Astrocyte (in vitro differentiated cells and primary cell): ENCODE results near the gene MYRIP. TPM values are rescaled to one million over a fixed set of nuclear protein-coding genes. Genes with fewer than 3 reads are reported as not detected.

Source experiments
- DNase-seq: peaks from one replicate; pipeline ENCODE4 v3.0.0-alpha.2; 2010; ENCODE audit warnings: low read depth
- FAIRE-seq: peaks from 2 replicates; lab custom pipeline; 2011; peaks lifted over from hg19 to GRCh38; lab: Jason Lieb, UNC
- H2AFZ ChIP-seq: 2 replicates; pipeline ENCODE4 v1.6.0; 2012; ENCODE audit warnings: low read depth, low read length, inconsistent platforms
- H3K27ac ChIP-seq: 2 replicates; pipeline ENCODE4 v1.5.1; 2011; ENCODE audit warnings: low read depth, low read length, inconsistent platforms
- H3K27me3 ChIP-seq: 2 replicates; pipeline ENCODE4 v1.6.0; 2011; ENCODE audit warnings: low read length, inconsistent platforms; ENCODE audit not compliant: insufficient read depth
- H3K36me3 ChIP-seq: 2 replicates; pipeline ENCODE4 v1.5.1; 2011; ENCODE audit warnings: low read length, inconsistent platforms; ENCODE audit not compliant: insufficient read depth
- H3K4me1 ChIP-seq: 2 replicates; pipeline ENCODE4 v1.5.1; 2011; ENCODE audit warnings: low read length, inconsistent platforms; ENCODE audit not compliant: insufficient read depth
- H3K4me2 ChIP-seq: 2 replicates; pipeline ENCODE4 v1.6.0; 2012; ENCODE audit warnings: low read length, inconsistent platforms
- H3K4me3 ChIP-seq: 2 replicates; pipeline ENCODE4 v1.5.1; 2011; ENCODE audit warnings: low read depth, mild to moderate bottlenecking, low read length, inconsistent platforms; ENCODE audit not compliant: insufficient read depth
- H3K79me2 ChIP-seq: 2 replicates; pipeline ENCODE4 v1.6.0; 2012; ENCODE audit warnings: mild to moderate bottlenecking, low read length, inconsistent platforms; ENCODE audit not compliant: insufficient read depth
- H3K9ac ChIP-seq: 2 replicates; pipeline ENCODE4 v1.6.0; 2012; ENCODE audit warnings: mild to moderate bottlenecking, low read length, inconsistent platforms
- H3K9me3 ChIP-seq: 2 replicates; pipeline ENCODE4 v1.5.1; 2012; ENCODE audit warnings: low read depth, mild to moderate bottlenecking, low read length, inconsistent platforms; ENCODE audit not compliant: insufficient read depth
- H4K20me1 ChIP-seq: 2 replicates; pipeline ENCODE4 v1.6.0; 2012; ENCODE audit warnings: low read length, inconsistent platforms; ENCODE audit not compliant: insufficient read depth
- H3K27ac Mint-ChIP-seq: one replicate; pipeline ENCODE4 v1.8.0; 2021; ENCODE audit warnings: mild to moderate bottlenecking, mixed read lengths; ENCODE audit not compliant: unreplicated experiment
- H3K27me3 Mint-ChIP-seq: one replicate; pipeline ENCODE4 v1.8.0; 2021; ENCODE audit warnings: low read depth, mixed read lengths; ENCODE audit not compliant: unreplicated experiment
- H3K36me3 Mint-ChIP-seq: one replicate; pipeline ENCODE4 v1.8.0; 2021; ENCODE audit warnings: low read depth, mixed read lengths; ENCODE audit not compliant: unreplicated experiment
- H3K4me1 Mint-ChIP-seq: one replicate; pipeline ENCODE4 v1.8.0; 2021; ENCODE audit warnings: low read depth, mixed read lengths; ENCODE audit not compliant: unreplicated experiment
- H3K4me3 Mint-ChIP-seq: one replicate; pipeline ENCODE4 v1.8.0; 2021; ENCODE audit warnings: mild to moderate bottlenecking, moderate library complexity, mixed read lengths; ENCODE audit not compliant: unreplicated experiment
- H3K9me3 Mint-ChIP-seq: one replicate; pipeline ENCODE4 v1.8.0; 2021; ENCODE audit warnings: mild to moderate bottlenecking, mixed read lengths; ENCODE audit not compliant: unreplicated experiment
- EZH2 ChIP-seq: IDR thresholded peaks from 2 replicates; pipeline ENCODE4 v1.6.1; 2012; ENCODE audit warnings: mild to moderate bottlenecking, low read length, inconsistent platforms; ENCODE audit not compliant: insufficient read depth
- total RNA-seq: library from RNA; stranded (reverse); gene quantifications from 2 replicates; pipeline ENCODE4 v1.2.1, GENCODE V29; 2021
- TF ChIP-seq, protein P1 (sequence below): IDR thresholded peaks from 2 replicates; pipeline ENCODE4 v1.5.1; 2011; ENCODE audit warnings: low read depth, mild to moderate bottlenecking, inconsistent platforms, low read length, moderate library complexity; ENCODE audit not compliant: insufficient read depth

MYRIP gene
- total RNA-seq, 1 donor from 2014 or later = 0.07 TPM

DNA sequence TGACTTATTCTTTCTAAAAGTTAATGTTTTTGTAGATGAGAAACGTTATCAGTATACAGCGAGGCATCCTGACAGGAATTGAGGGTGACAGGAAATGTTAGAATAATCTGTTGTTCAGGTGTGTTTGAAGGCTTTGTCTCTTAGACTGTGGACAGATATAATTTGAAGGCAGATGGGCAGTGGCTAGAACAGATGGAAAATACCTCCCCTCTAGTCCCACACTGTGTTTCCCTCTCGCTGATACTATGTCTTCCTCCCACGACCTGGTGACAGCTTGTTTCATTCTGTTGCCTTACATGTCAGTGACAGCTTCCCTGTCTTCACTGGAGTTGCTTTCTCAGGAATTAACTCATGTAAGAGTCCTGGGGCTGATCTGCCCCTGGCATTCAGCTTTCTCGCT, 125.3 kb downstream of the MYRIP start:
- no peak for FAIRE-seq

DNA sequence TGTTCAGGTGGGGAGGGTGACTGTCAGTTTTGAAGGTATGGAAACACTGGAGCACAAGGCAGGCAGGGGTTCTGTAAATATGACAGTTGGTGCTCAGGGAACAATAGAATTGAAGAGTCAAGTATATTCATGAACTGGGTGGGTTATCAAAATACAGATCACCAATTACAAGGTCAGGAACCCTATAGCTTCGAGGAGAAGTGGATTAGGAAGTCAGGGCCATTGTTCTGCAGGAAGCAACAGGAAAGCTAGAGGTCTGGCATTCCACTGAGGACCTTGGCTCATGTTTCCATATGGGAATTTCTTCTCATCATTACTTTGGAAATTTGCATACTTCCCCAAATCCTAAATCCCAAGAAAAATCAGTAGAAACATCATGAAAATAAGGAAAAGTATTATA, 125.9 kb downstream of the MYRIP start:
- no peaks in the 10 kb centered on the region for H4K20me1 ChIP-seq
- no peak overlapping the region for H3K27ac ChIP-seq
- no peak overlapping the region for H3K9ac ChIP-seq
- H3K4me3 ChIP-seq = no peak overlapping the region
- H3K36me3 ChIP-seq = no peaks in the 10 kb centered on the region
- H3K9me3 ChIP-seq = no peaks in the 10 kb centered on the region
- H3K4me1 ChIP-seq = no peaks in the 10 kb centered on the region
- TF ChIP-seq, protein P1, sequence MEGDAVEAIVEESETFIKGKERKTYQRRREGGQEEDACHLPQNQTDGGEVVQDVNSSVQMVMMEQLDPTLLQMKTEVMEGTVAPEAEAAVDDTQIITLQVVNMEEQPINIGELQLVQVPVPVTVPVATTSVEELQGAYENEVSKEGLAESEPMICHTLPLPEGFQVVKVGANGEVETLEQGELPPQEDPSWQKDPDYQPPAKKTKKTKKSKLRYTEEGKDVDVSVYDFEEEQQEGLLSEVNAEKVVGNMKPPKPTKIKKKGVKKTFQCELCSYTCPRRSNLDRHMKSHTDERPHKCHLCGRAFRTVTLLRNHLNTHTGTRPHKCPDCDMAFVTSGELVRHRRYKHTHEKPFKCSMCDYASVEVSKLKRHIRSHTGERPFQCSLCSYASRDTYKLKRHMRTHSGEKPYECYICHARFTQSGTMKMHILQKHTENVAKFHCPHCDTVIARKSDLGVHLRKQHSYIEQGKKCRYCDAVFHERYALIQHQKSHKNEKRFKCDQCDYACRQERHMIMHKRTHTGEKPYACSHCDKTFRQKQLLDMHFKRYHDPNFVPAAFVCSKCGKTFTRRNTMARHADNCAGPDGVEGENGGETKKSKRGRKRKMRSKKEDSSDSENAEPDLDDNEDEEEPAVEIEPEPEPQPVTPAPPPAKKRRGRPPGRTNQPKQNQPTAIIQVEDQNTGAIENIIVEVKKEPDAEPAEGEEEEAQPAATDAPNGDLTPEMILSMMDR = no peak
- no peak for TF ChIP-seq EZH2
- Mint-ChIP-seq H3K27me3 (peaks cover 3% of the 10 kb centered on the region), H3K9me3 (peaks cover 3% of the 10 kb centered on the region), H3K4me1 (no peaks in the 10 kb centered on the region), H3K4me3 (no peak overlapping the region), H3K27ac (no peak overlapping the region), H3K36me3 (no peaks in the 10 kb centered on the region)
- no peak overlapping the region for H2AFZ ChIP-seq
- DNase-seq (no peak), FAIRE-seq (no peak)
- H3K27me3 ChIP-seq = no peaks in the 10 kb centered on the region
- H3K4me2 ChIP-seq = no peak overlapping the region
- no peaks in the 10 kb centered on the region for H3K79me2 ChIP-seq

More for the DNA sequence above, 125.3 kb downstream of the MYRIP start:
- Mint-ChIP-seq H3K9me3 (peaks cover 3% of the 10 kb centered on the region), H3K4me1 (no peaks in the 10 kb centered on the region), H3K27ac (no peak overlapping the region), H3K4me3 (no peak overlapping the region), H3K36me3 (no peaks in the 10 kb centered on the region), H3K27me3 (peaks cover 3% of the 10 kb centered on the region)
- no peak for TF ChIP-seq EZH2
- TF ChIP-seq, protein P1 = no peak
- DNase-seq = no peak
- H3K4me2 ChIP-seq = no peak overlapping the region
- no peaks in the 10 kb centered on the region for H3K27me3 ChIP-seq
- H4K20me1 ChIP-seq = no peaks in the 10 kb centered on the region
- no peaks in the 10 kb centered on the region for H3K36me3 ChIP-seq
- H3K79me2 ChIP-seq = no peaks in the 10 kb centered on the region
- no peak overlapping the region for H3K27ac ChIP-seq
- H2AFZ ChIP-seq = no peak overlapping the region
- H3K9me3 ChIP-seq = no peaks in the 10 kb centered on the region
- no peak overlapping the region for H3K4me3 ChIP-seq
- no peaks in the 10 kb centered on the region for H3K4me1 ChIP-seq
- H3K9ac ChIP-seq = no peak overlapping the region

DNA sequence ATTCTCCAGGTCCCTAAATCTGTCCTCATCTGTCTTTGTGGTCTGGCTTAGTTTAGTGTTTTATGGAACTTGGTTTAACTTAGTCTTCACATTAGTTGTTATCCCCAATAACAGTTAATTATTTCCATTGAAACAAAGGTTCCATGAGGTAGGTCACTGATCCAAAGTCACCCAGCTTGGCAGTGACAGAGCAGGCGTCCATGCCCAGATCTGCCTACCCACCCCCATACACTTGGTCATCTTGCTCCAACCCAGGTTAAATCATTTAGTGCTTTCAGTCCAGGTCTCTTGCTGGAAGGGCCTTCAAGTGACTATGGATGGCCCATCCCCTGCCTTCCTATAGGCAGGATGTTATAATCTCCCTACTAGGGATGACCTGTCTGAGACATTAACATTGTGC, 127.4 kb downstream of the MYRIP start:
- H3K9me3 ChIP-seq = no peaks in the 10 kb centered on the region
- peaks cover 3% of the 10 kb centered on the region for H3K27me3 Mint-ChIP-seq
- no peaks in the 10 kb centered on the region for H3K79me2 ChIP-seq
- H3K27me3 ChIP-seq = no peaks in the 10 kb centered on the region
- no peaks in the 10 kb centered on the region for H3K4me1 Mint-ChIP-seq
- no peaks in the 10 kb centered on the region for H3K36me3 ChIP-seq
- H3K4me2 ChIP-seq = no peak overlapping the region
- H3K27ac Mint-ChIP-seq = no peak overlapping the region
- no peak overlapping the region for H3K9ac ChIP-seq
- FAIRE-seq (no peak), DNase-seq (no peak)
- TF ChIP-seq, protein P1 = no peak
- no peak for TF ChIP-seq EZH2
- H3K27ac ChIP-seq = no peak overlapping the region
- no peak overlapping the region for H2AFZ ChIP-seq
- H4K20me1 ChIP-seq = no peaks in the 10 kb centered on the region
- H3K36me3 Mint-ChIP-seq = no peaks in the 10 kb centered on the region
- no peak overlapping the region for H3K4me3 ChIP-seq
- H3K4me3 Mint-ChIP-seq = no peak overlapping the region
- no peaks in the 10 kb centered on the region for H3K4me1 ChIP-seq
- H3K9me3 Mint-ChIP-seq = peaks cover 3% of the 10 kb centered on the region
